Measurements from ENCODE around the gene ERBB3.
"Not testable (repeated sequence)": the region's sequence is repeated elsewhere in the genome, so short reads cannot be mapped to it uniquely, and the experiment has no call there.

Gene ERBB3

DNA sequence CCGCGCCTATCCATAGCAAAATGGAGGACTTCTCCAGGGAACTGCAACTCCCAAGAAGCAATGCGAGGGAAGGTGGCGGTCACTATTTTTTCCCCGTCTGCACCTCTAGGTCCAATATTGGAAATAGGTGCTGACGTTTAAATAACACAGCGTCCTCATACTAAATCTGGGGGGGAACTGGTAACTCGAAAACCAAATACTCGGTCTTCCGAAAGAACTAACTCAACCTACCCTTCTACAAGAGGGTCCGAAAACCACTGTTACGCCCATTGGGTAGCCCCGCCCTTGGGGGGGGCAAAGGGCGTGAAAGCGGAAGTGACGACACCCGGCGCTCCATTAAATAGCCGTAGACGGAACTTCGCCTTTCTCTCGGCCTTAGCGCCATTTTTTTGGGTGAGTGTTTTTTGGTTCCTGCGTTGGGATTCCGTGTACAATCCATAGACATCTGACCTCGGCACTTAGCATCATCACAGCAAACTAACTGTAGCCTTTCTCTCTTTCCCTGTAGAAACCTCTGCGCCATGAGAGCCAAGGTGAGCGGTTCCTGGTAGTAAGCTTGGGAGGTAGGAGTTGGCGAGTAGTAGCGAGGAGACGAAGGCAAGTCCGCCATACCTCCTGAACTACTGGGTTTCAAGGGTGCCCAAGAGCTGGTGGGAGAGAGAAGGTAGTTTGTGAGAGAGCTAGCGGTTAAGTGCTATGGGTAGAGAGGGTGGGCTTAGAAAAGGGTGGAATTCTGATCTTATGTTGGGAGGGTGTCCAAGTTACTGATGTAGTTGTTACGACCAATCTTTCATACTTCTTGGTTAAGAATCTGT, 36.5 kb downstream of the ERBB3 start, which contains the start of gene RPL41:
Gene RPL41, plus strand, starts transcription at position 367 of the 815 bp plus-strand sequence.
- peak; percentile 94 for DNase-seq

DNA sequence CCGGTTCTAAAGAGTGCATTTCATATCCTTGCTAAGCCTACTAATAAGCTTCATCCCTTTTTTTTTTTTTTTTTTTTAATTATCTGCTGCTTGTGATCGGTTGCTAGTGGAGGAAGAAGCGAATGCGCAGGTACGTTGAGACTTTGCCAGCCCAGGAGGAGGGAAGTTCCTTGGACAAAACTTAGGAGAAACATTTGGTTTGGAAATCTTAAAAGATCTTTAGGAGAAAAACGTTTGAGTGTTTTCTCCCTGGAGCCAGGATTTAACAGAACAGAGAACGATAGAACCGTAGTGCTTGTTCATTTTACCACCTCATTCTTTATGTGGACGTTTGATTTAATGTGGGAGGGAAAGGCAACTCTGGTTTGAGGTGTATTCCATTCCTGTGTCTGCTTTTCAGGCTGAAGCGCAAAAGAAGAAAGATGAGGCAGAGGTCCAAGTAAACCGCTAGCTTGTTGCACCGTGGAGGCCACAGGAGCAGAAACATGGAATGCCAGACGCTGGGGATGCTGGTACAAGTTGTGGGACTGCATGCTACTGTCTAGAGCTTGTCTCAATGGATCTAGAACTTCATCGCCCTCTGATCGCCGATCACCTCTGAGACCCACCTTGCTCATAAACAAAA, 37.2 kb downstream of the ERBB3 start:
- not testable (repeated sequence) for DNase-seq

DNA sequence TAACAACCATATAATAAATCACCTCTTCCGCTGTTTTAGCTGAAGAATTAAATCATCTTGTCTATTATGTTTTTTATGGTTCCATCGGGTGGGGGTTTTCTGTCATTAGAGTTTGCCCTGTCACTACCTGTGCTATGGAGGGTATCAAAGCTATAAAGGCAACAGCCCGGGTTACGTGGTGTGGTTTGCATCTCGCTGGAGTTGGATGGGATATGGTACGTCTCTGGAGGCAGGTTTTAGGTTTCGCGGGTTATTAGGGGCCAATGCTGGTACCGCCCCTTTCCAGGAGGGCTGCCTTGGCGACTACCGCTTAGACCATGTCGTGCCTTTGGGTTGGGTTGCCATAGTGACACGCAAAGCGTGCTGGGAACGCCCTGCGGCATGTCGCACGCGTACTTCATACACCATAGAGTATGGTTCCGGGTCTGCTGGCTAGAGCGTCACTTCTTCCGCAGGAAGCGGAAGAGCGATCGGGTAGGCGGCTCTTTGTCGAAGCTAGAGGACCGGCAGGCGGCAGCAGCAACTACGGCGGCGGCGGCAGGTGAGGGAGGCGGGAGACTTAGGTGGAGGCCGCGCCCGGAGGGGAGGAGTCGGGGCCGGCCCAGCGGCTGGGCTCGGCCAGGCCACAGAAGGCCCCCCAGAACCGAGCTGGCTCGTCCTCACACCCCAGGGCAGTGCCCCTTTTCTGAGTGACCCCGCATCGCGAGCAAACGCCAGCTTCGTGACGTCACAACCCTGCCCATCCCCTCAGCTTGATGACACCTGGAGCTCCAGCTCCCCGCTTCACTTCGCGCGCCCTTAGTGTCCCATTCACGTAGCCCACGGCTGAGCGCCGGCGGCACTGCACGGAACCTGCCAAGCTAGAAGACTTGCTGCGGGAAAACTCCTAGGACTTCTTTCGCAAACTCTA, 38.1 kb downstream of the ERBB3 start, which contains the start of gene ZC3H10:
Gene ZC3H10, plus strand, starts transcription at position 489 of the 910 bp plus-strand sequence. CDS start 2,297 bp downstream, outside the sequence.
- peak; percentile 96 for DNase-seq

DNA sequence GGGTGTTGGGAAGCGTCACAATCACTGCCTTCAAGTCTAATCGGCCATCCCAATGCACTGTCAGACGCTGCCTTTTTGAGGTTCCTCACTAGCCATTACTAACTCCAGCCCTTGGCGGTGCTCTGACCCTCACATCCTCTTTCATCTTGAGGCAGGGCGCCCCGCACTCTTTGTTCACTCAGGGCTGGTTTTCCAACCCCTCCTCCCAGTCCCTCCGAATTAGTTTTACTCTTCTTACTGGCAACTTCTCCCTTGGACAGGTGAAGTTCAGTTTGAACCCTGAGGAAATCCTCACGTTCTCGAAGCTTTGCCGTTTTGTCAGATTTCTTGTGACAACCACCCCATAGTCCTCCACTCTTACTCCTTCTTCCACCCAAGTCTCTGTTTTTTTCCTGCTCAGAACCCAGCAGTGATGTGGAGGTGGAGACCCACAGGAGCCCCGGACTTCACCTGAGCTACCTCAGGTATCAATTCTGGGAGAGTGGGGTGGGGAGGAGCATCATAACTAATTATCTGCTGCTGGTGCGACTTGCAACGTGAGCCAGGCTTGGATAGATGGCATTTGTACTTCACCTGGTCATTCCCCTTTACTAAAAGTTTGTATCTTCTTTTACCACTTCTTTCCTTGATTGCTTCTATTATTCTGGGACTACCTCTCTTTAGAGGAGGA, 38.9 kb downstream of the ERBB3 start:
- no peak for DNase-seq

DNA sequence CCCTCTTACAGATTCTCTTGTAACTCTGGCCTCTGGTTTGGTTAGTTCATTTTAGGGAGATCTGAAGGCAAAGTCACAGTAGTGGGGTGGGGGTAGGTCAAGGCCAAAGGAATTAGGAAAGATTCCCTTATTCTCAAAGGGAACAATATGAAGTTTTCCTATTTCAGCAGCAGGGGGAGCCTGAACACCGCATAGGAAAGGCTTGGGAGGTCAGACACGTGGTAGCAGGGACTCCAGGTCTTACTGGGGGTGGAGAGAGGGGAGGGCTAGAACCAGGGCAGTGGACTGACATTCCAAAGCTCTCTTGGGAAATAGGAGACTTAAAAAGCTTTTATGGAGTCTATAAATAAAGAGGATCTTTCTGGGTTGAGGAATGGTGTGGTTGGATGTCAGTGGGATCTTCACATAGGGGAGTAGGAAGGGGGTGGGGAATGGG, 39.4 kb downstream of the ERBB3 start:
- DNase-seq: peak; percentile 73

DNA sequence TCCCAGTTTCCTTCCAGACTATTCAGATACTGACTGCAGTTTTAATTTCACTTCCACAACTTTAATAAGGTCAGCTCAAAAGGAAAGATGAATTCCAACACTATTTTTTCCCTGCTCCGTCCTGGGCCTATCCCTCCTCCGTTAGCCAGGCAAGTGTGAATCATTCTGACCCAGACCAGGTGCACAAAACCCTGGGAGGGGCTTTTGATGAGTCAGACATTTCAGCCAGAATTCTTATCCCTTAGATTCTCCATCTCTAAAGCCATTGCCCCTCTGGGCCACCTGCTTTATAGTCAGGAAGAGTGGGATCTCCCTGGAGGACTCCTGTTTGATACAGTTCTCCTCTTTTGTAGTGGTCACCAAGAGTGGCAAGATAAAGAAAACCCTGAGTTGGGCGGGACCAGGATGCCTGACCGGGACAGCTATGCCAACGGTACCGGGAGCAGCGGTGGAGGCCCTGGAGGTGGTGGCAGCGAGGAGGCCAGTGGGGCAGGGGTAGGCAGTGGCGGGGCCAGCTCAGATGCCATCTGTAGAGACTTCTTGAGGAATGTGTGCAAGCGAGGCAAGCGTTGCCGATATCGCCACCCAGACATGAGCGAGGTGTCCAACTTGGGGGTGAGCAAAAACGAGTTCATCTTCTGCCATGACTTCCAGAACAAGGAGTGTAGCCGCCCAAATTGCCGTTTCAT, 40.3 kb downstream of the ERBB3 start:
- no peak for DNase-seq

DNA sequence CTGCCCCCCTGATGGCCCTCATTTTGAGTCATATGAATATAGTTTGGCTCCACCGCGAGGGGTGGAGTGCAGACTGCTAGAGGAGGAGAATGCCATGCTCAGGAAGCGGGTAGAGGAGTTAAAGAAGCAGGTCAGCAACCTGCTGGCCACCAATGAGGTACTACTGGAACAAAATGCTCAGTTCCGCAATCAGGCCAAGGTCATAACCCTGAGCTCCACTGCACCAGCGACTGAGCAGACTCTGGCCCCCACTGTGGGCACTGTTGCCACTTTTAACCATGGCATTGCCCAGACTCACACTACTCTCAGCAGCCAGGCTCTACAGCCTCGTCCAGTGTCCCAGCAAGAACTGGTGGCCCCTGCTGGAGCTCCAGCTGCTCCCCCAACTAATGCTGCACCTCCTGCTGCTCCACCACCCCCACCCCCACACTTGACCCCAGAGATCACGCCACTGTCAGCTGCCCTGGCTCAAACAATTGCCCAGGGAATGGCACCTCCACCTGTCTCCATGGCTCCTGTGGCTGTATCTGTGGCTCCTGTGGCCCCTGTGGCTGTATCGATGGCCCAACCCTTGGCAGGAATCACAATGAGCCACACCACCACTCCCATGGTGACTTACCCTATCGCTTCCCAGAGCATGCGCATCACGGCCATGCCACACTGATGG, 41.4 kb downstream of the ERBB3 start:
- no peak for DNase-seq

DNA sequence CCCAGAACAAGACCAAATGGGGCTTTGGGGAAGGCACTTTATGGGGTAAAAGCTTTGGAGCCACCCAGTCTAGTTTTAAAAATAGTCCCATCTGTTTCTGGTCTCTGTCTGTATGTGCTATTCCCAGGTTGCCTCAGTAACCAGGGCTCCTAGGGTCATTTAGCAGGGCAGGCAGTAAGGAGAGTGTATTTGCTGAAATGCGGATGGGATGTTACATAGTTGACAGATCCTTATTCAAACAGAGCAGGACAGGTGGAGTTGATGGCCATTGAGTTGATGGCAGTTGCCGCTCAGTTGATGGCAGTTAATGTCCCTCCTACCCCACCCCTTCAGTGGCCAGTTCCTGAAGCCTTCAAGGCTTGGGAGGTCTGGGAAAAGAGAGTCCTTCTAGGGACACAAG, 42.7 kb downstream of the ERBB3 start:
- DNase-seq: no peak

DNA sequence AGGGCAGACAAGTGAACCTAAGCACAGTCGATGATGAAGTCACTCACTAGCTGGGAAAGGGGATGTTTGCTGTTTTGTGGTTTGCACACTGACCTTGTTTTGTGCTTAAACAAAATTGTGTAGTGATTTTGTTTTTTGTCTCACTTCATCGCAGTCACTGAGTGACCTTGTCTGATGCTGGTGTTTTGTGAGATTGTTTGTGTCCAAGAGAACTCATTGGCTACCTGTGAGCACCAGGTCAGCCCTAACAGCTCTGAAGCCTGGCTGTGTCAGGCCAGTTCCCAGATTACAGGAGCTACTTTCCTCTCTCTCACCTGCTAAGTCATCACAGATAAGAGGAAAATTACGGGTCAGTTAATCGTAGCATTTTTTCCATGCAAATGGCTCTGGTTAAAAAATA, 44.2 kb downstream of the ERBB3 start:
- no peak for DNase-seq

DNA sequence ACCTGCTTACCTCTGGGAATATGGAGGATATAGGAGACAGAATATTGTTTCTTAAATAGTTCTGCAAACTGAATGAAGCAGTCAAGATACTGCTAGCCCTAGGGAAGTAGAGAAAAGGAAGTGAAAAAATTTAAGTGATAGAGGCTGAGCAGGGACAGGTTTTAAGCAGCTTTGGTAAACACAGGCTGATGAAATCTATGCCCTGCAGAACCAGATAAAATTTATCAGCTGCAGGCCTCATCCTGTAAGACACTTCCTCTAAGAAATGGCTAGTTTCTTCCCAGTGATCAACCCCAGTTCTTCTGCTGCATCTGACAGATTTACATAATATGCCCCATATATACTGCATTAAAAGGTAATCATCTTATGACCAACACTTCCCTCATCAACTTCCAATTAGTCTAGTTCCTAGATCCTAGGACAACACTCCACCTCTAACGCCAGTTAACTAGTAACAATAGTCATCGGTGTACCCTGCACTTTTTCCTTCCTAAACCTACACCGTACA, 46.8 kb downstream of the ERBB3 start:
- no peak for DNase-seq

DNA sequence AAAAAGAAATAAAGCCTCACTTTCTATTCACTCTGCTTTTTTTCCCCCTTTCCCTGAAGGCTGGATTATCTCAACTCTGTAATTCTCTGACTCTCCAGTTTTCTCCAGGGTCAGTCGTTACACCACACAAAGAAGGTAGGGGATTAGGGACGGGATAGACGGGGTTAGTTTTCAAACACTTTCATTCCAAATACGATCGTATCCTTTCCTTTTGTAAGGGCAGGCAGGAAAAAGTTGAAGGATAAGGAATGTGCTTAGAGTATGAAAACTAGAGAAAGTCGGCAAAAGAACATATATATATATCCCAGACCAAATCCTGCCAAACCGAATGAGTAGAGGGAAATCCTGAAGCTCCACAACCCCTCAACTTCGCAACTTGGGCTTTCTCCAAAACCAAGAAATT, 47.5 kb downstream of the ERBB3 start:
- no peak for DNase-seq

DNA sequence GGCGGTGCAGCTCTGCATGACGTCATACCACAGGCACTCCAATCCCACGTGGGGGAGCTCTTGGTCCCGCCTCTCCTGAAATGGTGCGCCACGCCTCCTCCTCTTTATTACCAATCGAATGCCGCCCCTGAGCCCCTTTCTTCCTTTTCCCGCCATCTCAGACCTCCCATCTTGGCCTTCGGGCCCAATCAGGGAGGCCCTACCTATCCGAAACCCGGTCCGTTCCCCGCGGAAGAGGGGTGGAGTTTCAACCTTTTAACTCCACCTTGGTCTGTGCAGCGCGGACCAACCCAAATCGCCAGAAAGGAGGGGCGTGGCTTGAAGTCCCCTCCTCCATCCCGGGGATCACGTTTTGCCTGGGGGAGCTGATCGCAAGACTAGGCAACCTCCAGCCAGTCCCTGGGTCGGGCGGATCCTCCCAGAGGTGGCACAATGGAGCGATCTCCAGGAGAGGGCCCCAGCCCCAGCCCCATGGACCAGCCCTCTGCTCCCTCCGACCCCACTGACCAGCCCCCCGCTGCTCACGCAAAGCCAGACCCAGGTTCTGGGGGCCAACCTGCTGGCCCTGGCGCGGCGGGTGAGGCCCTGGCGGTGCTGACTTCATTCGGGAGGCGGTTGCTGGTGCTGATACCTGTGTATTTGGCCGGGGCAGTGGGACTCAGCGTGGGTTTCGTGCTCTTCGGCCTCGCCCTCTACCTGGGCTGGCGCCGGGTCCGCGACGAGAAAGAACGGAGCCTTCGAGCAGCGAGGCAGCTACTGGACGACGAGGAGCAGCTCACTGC, 48.1 kb downstream of the ERBB3 start, which contains the start of gene ESYT1:
Gene ESYT1, plus strand, starts transcription at position 380 of the 782 bp plus-strand sequence. Its CDS starts 53 bp downstream, at position 433.
- DNase-seq: peak; percentile 98

DNA sequence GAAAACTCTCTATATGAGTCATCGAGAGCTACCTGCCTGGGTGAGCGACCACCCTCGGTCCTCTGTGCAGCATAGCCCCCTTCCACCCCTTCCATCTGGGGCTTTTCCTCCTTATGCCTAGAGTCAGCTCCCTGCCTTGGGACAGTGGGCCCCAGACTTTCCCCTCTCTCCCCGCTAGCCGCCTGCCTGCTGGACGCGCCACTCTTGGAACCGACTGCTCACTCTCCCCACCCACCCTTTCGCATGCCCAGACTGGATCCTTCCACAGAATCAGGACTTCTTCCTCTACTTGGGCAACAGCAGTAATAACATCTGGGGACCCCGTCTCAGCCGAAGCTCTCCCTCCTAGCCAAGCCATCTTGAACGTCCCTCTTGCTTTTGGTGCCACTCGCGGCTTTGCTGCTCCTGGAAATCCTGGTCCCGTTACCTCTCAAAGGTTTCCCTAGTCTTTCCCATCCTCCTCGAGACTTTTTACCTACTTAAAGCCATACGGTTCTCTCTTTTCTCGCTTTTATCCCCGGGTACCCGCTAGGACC, 48.8 kb downstream of the ERBB3 start:
- no peak for DNase-seq

DNA sequence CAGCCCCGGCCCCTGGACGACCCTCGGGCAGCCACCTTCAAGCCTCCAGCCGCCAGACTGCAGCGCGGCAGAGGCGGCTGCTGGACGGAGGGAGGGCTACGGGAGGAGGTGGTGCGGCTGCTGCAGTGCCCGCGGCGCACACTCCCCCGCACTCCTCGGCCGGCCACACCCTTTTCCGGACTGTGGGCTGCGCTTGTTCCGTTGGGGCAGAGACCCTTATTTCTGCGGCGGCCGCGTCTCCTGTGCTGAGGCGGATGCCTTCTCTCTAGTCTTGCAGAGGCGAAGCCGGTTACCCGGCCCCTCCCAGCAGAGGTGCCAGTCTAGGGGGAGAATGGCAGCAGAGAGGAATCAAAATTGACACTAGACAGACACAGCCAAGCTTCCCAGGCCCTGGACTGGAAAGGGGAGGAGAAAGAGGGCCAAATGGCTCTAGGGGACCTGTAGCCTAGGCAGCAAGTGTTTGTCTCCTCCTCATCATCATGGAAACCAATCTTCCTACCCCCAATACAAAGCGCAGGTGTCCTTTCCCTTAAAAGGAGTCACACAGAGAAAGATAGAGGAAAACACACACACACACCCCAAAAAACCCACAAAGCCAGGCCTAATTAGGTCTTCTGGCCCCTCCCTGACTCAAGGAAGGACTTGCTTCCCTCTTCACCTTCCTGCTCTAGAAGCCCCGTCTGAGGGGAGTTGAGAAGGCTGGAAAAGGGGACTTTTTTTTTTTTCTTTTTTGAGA, 49.4 kb downstream of the ERBB3 start:
- DNase-seq: peak; percentile 82

DNA sequence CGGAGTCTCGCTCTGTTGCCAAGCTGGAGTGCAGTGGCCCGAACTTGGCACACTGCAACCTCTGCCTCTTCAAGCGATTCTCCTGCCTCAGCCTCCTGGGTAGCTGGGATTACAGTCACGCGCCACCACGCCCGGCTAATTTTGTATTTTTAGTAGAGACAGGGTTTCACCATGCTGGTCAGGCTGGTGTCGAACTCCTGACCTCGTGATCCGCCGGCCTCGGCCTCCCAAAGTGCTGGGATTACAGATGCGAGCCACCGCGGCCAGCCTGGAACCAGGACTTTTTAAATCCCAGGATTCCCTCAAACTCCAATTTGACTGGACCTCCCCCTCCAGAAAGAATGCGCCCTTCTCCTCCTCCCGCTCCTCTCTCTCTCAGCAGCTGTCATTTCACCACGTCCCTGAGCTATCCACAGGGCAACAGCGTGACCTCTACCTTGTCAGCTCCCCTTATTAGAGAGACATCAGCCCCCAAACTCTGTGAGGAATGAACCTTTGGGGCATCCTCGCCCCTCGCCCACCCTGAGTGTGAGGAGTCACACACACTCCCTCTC, 50.1 kb downstream of the ERBB3 start:
- no peak for DNase-seq

DNA sequence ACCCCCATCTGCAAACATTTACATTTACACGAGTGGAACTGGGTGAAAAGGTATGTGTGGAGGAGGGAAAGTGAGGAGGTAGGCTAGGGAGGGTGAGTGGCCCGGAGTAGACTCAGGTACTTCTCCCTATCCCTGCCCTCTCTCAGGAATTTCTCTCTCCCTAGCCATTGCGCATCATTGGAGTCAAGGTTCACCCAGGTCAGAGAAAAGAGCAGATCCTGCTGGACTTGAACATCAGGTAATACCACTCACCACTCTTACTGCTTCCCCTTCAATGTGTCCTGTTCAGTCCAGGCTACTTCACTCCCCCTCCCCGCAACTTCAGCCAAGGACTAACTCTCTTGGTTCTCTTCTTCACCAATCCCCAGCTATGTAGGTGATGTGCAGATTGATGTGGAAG, 50.9 kb downstream of the ERBB3 start:
- DNase-seq: no peak

DNA sequence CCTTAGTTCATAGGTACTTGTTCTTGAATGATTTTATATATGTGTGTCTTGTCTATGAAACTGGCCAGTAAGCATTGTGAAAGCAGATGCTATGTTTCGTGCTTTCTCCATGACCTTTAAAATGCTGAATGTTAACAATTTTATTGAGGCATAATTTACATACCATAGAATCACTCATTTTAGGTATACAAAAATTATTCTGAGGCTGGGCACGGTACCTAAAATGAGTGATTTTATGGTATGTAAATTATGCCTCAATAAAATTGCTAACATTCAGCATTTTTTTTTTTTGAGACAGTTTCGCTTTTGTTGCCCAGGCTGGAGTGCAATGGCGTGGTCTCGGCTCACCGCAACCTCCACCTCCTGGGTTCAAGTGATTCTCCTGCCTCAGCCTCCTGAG, 54.9 kb downstream of the ERBB3 start:
- no peak for DNase-seq

DNA sequence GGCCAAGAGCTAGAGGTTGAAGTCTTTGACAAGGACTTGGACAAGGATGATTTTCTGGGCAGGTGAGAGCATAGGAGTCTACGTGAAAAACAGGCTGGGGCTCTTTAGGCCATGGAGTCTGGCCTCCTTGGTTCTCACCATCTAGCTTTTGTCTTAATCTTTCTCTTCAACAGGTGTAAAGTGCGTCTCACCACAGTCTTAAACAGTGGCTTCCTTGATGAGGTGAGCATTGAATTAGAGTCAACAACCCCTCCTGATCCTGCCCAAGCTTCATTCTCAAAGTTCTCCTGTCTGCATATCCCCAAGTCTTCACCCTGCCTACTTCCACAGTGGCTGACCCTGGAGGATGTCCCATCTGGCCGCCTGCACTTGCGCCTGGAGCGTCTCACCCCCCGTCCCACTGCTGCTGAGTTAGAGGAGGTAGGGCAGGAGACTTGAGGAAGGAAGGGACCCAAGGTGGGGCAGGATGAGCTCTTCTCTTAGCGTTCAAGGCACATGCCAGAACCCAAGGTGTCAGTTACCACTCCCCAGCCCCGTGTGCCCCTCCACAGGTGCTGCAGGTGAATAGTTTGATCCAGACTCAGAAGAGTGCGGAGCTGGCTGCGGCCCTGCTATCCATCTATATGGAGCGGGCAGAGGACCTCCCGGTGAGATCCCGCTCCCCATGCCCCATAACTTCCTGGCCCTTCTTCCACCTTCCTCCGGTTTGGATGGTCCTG, 58.0 kb downstream of the ERBB3 start:
- no peak for DNase-seq
